HEK293 (cell line): Measurements from ENCODE around the gene ABCA1.

Experiments
- CTCF ChIA-PET: fragments of 350-600 bp; formaldehyde crosslinking; extraction: SDS; loops from one replicate; lab custom pipeline; 2021; ENCODE audit warnings: antibody characterized with exemption; lab: Yijun Ruan, JAX
- POLR2A ChIA-PET: fragments of 300-600 bp; formaldehyde crosslinking; extraction: SDS; loops from one replicate; lab custom pipeline; 2020; ENCODE audit warnings: antibody characterized with exemption, inconsistent platforms; lab: Yijun Ruan, JAX
- H3K27ac ChIP-seq: fragments of 200-500 bp; sonication (Bioruptor generic); 2 replicates; pipeline ENCODE4 v1.5.1; 2014; ENCODE audit warnings: low read depth, low read length, control low read depth, inconsistent platforms; ENCODE audit errors: extremely low read depth
- H3K36me3 ChIP-seq, 2 experiments: fragments of 200-500 bp in 1 of 2; sonication (Bioruptor generic) in 1 of 2; 1 replicate in 1 of 2; 2 replicates in 1 of 2; pipeline ENCODE4 v1.5.1; 2014 to 2017; ENCODE audit warnings: inconsistent platforms in 2 of 2, low read length in 2 of 2; ENCODE audit not compliant: control insufficient read depth in 2 of 2, insufficient read depth in 1 of 2
- H3K4me1 ChIP-seq: fragments of 200-500 bp; sonication (Bioruptor generic); 2 replicates; pipeline ENCODE4 v1.5.1; 2014; ENCODE audit warnings: mild to moderate bottlenecking, low read length, inconsistent platforms; ENCODE audit not compliant: control insufficient read depth, insufficient read depth
- H3K4me3 ChIP-seq: 2 replicates; pipeline ENCODE4 v1.5.1; 2011; ENCODE audit warnings: low read depth, mild to moderate bottlenecking, control low read depth, low read length, moderate library complexity
- H3K9me3 ChIP-seq: fragments of 200-500 bp; sonication (Bioruptor generic); 2 replicates; pipeline ENCODE4 v1.5.1; 2014; ENCODE audit warnings: low read depth, low read length, inconsistent platforms; ENCODE audit not compliant: control insufficient read depth, insufficient read depth
- ATF2 ChIP-seq: fragments of 450-650 bp; formaldehyde crosslinking; IDR thresholded peaks from 2 replicates; pipeline ENCODE4 v1.5.1; 2016; ENCODE audit warnings: missing biosample characterization, missing genetic modification characterization, low read depth
- BCL11B ChIP-seq: fragments of 450-650 bp; formaldehyde crosslinking; IDR thresholded peaks from 2 replicates; pipeline ENCODE4 v1.5.1; 2016; ENCODE audit warnings: low read depth, missing biosample characterization, missing genetic modification characterization
- GLI2 ChIP-seq: fragments of 450-650 bp; formaldehyde crosslinking; IDR thresholded peaks from 2 replicates; pipeline ENCODE4; 2017; ENCODE audit warnings: missing biosample characterization, missing genetic modification characterization, low read depth, borderline replicate concordance
- IKZF3 ChIP-seq: fragments of 450-650 bp; IDR thresholded peaks from 2 replicates; pipeline ENCODE4 v1.5.0; 2018; ENCODE audit warnings: missing biosample characterization, mild to moderate bottlenecking, missing genetic modification characterization, moderate library complexity
- KLF17 ChIP-seq: fragments of 450-650 bp; formaldehyde crosslinking; IDR thresholded peaks from 2 replicates; pipeline ENCODE4 v1.5.1; 2016; ENCODE audit warnings: missing biosample characterization, missing genetic modification characterization
- OVOL3 ChIP-seq: fragments of 450-650 bp; formaldehyde crosslinking; IDR thresholded peaks from 2 replicates; pipeline ENCODE4 v1.5.1; 2016; ENCODE audit warnings: missing biosample characterization, missing genetic modification characterization
- TSHZ1 ChIP-seq: fragments of 450-650 bp; formaldehyde crosslinking; IDR thresholded peaks from 2 replicates; pipeline ENCODE4 v1.5.1; 2016; ENCODE audit warnings: missing biosample characterization, missing genetic modification characterization, borderline replicate concordance
- ZBTB7A ChIP-seq: fragments of 450-650 bp; formaldehyde crosslinking; IDR thresholded peaks from 2 replicates; pipeline ENCODE4 v1.5.1; 2016; ENCODE audit warnings: low read depth, missing biosample characterization, missing genetic modification characterization
- ZNF148 ChIP-seq: fragments of 450-650 bp; formaldehyde crosslinking; IDR thresholded peaks from 2 replicates; pipeline ENCODE4 v1.5.0; 2017; ENCODE audit warnings: missing biosample characterization, missing genetic modification characterization, borderline replicate concordance
- ZNF174 ChIP-seq: fragments of 450-650 bp; formaldehyde crosslinking; IDR thresholded peaks from 2 replicates; pipeline ENCODE4 v1.5.0; 2017; ENCODE audit warnings: missing biosample characterization, mild to moderate bottlenecking, missing genetic modification characterization
- ZNF175 ChIP-seq: fragments of 450-650 bp; formaldehyde crosslinking; IDR thresholded peaks from 2 replicates; pipeline ENCODE4 v1.5.1; 2016; ENCODE audit warnings: missing biosample characterization, missing genetic modification characterization
- ZNF426 ChIP-seq: fragments of 450-650 bp; formaldehyde crosslinking; IDR thresholded peaks from 2 replicates; pipeline ENCODE4 v1.5.1; 2017; ENCODE audit warnings: missing biosample characterization, missing genetic modification characterization, mild to moderate bottlenecking, inconsistent platforms, moderate library complexity
- ZNF513 ChIP-seq: fragments of 450-650 bp; IDR thresholded peaks from 2 replicates; pipeline ENCODE4 v1.5.1; 2018; ENCODE audit warnings: missing biosample characterization, missing genetic modification characterization
- ZNF549 ChIP-seq: fragments of 450-650 bp; IDR thresholded peaks from 2 replicates; pipeline ENCODE4 v1.5.1; 2018; ENCODE audit warnings: missing biosample characterization, missing genetic modification characterization, mild to moderate bottlenecking, inconsistent platforms, moderate library complexity
- ZNF561 ChIP-seq: fragments of 450-650 bp; IDR thresholded peaks from 2 replicates; pipeline ENCODE4 v1.5.1; 2018; ENCODE audit warnings: missing biosample characterization, missing genetic modification characterization, borderline replicate concordance
- ZNF768 ChIP-seq: fragments of 450-650 bp; formaldehyde crosslinking; IDR thresholded peaks from 2 replicates; pipeline ENCODE4 v1.5.1; 2018; ENCODE audit warnings: missing biosample characterization, mild to moderate bottlenecking, missing genetic modification characterization

Gene ABCA1

GRCh38 chr9:104921067-104921741 is 6.8 kb downstream of the ABCA1 start:
- CTCF ChIA-PET: interaction anchor here (0.6 to 1.1 kb wide), 4 partner anchors 15 to 494 kb away, joined by 3 to 5 read pairs (median 3); no protein-coding TSS in a partner anchor
- no peaks in the 10 kb centered on the region for H3K36me3 ChIP-seq
- H3K27ac ChIP-seq: no peak overlapping the region

GRCh38 chr9:104915753-104916152 is 12.2 kb downstream of the ABCA1 start:
- ChIA-PET POLR2A (no interaction called here), CTCF (no interaction called here)
- TF ChIP-seq ZNF148 (tag by site-specific recombination) (no peak), ZNF426 (no peak), ZNF768 (tag by site-specific recombination) (no peak), KLF17 (tag by site-specific recombination) (no peak), ZNF561 (tag by site-specific recombination) (no peak), ZNF174 (tag by site-specific recombination) (no peak), ATF2 (tag by site-specific recombination) (no peak), IKZF3 (tag by site-specific recombination) (no peak), BCL11B (no peak), TSHZ1 (tag by site-specific recombination) (no peak), OVOL3 (no peak), GLI2 (tag by site-specific recombination) (no peak), ZNF513 (tag by site-specific recombination) (no peak), ZNF175 (no peak)
- Histone ChIP-seq H3K36me3 (no peaks in the 10 kb centered on the region), H3K27ac (no peak overlapping the region), H3K9me3 (no peaks in the 10 kb centered on the region), H3K4me1 (no peaks in the 10 kb centered on the region), H3K4me3 (no peak overlapping the region)

More at GRCh38 chr9:104921067-104921741, 6.8 kb downstream of the ABCA1 start:
- no peaks in the 10 kb centered on the region for H3K9me3 ChIP-seq
- no peak overlapping the region for H3K4me3 ChIP-seq
- H3K4me1 ChIP-seq: no peaks in the 10 kb centered on the region
- TF ChIP-seq ZBTB7A (tag by site-specific recombination) (no peak), BCL11B (no peak), ZNF549 (tag by site-specific recombination) (no peak)
- TF ChIP-seq, all 188 proteins: peak for 0
- POLR2A ChIA-PET: no interaction called here
